HG03565 (cell line): ENCODE data around the gene GPC5.

ENCODE experiments used
- ATAC-seq: cut with Tn5 transposase; IDR thresholded peaks from one replicate; pipeline ENCODE4 v1.9.1; 2021; ENCODE audit warnings: mild to moderate bottlenecking, moderate library complexity; ENCODE audit not compliant: unreplicated experiment

GPC5 gene

GRCh38 chr13:91950803-91951202 lies 552.4 kb downstream of the GPC5 start:
- ATAC-seq = no peak

- no peak for ATAC-seq
Observed at GRCh38 chr13:91955546-91956355, 557.3 kb downstream of the GPC5 start.

DNA sequence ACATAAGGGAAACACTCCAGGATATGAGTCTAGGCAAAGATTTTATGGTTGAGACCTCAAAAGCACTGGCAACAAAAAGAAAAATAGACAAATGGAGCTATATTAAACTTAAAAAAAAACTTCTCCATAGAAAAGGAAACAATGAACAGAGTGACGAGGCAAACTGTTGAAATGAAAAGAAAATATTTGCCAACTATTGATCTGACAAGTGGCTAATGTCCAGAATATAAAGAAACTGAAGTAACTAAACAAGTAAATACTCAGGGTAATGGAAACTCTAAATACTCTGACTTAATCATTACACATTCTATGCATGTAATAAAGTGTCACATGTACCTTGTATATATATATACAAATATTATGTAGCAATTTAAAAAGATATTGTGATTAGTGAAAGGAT lies 562.5 kb downstream of the GPC5 start:
- ATAC-seq = no peak

DNA sequence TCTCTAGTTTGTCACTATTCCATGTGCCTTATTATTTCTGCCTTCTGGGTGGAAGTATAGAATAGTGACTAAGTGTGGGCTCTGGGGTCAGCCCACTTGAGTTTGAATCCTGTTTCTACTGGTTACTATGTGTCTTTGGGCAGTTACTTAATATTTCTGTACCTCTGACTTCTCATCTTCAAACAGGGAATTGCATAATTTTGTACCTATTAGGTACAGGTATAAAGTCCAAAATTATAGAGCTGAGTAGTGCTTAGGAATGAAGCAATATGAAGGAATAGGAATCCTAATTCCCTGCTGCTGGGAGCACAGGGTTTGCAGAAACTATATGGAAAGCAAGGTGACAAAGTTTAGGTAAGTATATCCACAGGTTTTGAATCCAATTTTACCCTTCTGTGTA lies 564.5 kb downstream of the GPC5 start:
- no peak for ATAC-seq

- ATAC-seq = no peak
Observed at GRCh38 chr13:91965511-91965910, 567.1 kb downstream of the GPC5 start.

DNA sequence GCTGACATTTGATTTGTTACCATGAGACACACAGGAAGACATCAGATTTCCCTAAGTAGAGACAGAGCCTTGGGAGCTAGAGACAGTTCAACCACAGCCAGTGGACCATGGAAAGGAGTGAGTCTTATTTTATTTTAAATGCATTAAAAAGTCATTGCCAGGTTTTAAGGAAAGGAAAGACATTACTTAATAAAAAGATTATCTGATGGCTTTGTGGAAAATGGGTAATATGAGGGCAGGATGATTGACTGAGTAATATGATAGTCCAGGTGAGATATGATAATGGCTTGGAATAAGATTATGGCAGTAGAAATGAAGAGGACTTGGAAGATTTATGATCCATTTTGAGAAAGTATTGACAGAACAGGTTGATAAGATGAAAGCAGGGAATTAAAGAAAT lies 580.1 kb downstream of the GPC5 start:
- ATAC-seq = no peak

GRCh38 chr13:91986761-91987483 lies 588.5 kb downstream of the GPC5 start:
- no peak for ATAC-seq

DNA sequence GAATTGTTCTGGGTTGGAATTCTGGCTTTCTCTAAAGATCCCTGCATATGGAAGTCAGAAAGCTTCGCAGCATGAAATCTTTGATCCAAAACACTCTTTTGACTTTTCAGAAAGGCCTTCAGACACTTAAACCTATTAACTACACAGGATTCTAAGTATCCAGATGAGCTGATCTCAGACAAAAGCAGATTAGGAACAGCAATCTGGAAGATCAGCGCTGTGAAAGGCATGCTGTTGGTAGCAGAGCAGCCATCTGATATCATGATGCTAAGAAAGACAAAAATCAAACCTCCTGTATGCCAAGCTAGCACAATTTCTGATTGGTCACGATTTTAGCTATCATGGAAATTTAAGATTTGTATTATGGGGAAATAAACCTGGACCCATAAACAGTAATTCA lies 589.9 kb downstream of the GPC5 start:
- ATAC-seq = no peak

DNA sequence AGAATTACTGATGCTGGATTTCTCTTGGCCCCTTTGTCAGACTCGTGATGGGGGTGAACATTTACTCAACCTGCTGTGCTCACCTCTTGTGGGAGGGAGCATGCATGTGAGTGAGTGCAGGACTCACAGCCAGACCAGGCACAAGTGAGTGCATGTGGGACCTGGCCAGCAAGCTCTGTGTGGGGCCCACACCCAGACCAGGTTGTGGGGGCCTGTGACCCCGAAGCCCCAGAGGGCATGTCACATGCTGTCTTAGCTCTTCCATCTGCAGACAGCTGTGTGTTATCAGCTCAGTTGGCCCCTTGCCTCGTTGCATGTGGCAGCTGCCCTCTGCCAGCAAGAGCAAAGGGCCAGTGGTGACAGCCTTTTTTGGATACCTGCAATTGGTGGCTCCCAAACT lies 614.4 kb downstream of the GPC5 start:
- no peak for ATAC-seq

GRCh38 chr13:92017737-92018136 lies 619.3 kb downstream of the GPC5 start:
- ATAC-seq = no peak

DNA sequence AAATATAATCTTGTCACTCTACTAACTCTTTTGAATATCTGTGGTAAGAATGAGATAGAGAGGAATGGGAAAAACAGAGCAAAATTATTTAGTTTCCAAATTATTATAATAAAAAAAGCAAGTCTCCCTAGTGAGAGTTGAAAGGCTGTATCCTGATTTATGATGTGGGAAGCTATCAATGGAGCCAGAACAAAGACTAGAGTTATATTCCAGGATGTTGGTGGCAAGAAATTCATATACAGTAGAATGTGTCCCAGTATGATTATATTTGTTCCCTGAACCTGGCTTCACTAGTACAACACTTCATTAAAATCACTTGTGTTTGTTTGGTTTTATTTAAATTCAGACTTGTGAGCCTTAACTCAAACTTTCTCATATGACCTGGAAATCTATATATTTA lies 630.3 kb downstream of the GPC5 start:
- ATAC-seq = no peak

DNA sequence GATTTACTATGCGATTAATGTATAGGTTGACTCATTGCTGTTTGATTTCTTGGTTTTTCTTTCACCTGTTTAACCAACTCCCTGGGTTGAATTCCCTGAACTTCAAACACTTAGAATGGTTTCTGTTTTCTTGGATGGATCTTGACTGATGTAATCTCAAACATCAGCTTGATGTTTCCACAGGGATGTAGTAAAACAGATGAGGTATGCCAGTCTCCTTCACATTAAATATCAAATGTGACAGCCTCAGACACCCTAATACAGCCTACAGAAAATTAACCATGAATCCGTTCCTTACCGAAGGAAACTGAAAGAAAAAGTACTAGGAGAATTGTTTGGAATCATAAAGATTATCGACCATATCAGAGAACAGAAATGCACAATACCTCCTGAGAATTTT lies 631.2 kb downstream of the GPC5 start:
- ATAC-seq = no peak

DNA sequence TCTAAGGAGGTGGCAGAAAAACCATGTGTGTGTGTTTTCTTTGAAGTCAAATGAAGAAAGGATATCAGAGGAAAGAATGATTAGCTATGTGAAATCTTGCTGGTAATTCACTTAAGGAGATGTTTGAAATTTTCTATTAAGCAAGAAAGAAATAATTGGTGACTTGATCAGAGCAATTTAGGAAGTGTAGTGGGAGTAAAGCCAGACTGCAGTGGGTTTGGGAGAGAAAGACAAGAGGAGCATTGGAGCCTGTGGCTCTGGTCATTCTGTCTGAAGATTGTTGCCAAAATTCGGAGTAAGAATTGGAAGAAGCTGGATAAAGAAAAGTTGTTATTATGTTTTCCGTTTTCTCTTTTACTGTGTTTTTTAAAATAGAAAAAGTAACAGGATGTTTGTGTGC lies 640.5 kb downstream of the GPC5 start:
- ATAC-seq = no peak

- no peak for ATAC-seq
Observed at GRCh38 chr13:92042522-92042921, 644.1 kb downstream of the GPC5 start.

DNA sequence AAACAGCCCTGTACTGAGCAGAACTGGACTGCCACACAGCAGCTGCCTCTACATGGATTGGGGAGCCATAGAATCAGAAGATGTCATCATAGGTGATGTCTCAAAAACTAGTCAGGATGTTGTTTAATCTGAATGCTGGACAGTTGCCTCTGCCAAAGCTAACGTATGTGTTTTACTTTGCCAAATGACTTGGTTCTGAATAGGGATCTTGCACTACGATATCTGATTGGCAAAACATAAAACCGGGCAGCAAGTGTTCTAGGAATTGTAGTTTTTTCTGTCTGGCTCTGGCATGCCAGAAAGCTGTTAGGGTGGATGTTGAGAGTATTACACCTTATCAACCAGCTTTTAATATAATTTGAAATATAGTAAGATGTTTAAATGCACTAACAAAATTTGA lies 645.9 kb downstream of the GPC5 start:
- ATAC-seq = no peak

DNA sequence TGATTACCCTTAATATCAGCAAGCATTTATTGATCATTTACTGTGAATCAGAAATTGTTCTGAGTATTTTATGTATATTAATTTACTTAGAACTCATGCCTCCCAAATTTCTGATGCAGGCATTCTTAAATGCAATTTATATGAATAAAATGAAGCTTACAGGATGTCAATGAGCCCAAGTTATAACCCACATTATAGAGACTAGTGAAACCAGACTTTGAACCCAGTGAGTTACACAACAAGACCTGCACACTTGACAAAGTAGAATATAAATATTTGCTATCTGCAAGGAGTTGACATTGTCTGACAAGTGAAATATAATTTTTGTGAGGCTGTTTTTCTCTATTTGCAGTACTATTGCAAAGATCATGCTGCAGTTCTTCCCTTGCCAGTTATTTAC lies 656.0 kb downstream of the GPC5 start:
- no peak for ATAC-seq

- no peak for ATAC-seq
Observed at GRCh38 chr13:92074658-92075057, 676.2 kb downstream of the GPC5 start.

DNA sequence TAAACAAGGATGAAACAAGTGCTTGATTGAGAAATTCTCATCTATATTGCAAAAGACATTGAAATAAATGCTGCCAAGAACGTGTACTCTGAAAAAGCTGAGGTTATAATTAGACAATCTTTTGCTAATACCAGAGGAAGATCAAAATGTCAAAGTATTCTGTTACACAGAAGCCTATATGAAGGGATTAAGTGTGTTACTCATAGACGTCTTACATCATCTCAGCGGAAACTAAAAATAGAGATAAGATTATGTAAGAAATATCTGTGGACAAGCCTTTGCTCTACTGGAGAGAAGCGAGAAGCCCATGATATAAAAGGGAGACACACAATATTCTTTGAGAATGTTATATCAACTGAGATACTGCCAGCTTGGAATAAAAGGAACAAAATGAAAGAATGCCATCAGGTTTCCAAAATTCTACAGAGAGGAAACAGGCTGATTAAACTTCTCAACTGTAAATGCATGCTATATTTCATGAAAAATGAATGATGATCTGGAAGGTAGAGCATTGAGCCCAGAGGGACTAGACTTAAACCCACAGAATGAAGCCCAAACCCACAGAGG lies 699.0 kb downstream of the GPC5 start:
- no peak for ATAC-seq

DNA sequence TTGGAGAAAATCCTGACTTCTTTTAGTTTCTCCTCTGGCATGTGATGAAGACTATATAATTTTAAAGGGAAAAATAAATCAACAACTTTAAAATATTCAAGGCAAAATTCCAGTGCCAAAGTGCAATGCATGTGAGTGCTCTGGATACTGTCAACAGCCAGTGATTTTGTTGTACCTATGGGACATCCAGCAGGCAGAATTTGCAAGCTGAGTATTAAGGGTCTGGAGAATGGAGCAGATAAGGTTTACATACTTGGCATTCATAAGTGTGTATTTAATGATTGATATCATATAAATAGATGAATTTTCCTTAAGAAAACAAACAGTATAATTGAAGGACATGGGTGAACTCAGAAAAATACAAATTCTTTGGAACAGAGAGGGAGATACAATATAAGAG lies 703.4 kb downstream of the GPC5 start:
- ATAC-seq = no peak

DNA sequence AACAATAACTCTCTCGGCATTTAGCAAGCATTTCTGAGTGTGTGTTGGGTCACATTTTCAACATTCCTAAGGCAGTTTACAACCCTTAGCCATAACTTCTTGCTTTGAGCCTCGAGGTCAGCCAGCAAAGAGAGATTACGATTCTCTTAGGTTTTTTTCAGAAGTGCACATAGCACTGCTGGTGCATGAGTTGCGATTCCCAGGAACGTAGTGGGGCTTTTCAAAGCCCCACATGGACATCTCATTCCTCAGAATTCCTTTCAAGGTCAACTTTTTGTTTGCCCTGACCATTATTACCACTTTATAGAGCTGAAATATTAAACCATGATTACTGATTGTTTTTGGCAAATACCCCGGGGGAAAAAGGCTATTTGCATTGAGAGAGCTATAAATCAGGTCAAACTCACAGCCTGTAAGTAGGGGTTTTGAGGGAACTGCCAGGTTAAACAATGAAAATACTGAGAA lies 705.3 kb downstream of the GPC5 start:
- ATAC-seq = no peak

GRCh38 chr13:92122186-92122853 lies 723.9 kb downstream of the GPC5 start:
- ATAC-seq = no peak

DNA sequence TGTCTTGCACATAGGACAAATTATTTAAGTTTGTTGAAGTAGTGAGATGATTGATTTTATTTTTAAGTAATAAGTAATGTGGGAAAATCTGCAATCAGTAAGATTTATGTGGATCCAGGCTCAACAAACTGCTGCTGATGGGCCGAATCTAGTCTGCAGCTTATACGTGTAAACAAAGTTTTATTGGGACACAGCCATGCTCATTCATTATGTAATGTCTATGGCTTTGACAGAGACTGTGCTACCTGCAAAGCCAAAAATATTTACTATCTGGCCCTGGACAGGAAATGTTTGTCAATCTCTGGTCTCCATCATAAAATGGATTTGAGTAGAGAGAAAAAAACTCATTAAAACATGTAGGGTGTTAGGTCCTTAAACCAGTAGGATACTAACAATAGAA lies 728.0 kb downstream of the GPC5 start:
- no peak for ATAC-seq
